GM18520 (cell line): ENCODE data around the gene SPRED3.
"Not testable (repeated sequence)": the region's sequence is repeated elsewhere in the genome, so short reads cannot be mapped to it uniquely, and the experiment has no call there.

ENCODE experiments used
- ATAC-seq: cut with Tn5 transposase; IDR thresholded peaks from one replicate; pipeline ENCODE4 v1.9.1; 2021; ENCODE audit not compliant: unreplicated experiment

SPRED3 gene, protein sequence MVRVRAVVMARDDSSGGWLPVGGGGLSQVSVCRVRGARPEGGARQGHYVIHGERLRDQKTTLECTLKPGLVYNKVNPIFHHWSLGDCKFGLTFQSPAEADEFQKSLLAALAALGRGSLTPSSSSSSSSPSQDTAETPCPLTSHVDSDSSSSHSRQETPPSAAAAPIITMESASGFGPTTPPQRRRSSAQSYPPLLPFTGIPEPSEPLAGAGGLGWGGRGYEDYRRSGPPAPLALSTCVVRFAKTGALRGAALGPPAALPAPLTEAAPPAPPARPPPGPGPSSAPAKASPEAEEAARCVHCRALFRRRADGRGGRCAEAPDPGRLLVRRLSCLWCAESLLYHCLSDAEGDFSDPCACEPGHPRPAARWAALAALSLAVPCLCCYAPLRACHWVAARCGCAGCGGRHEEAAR

DNA sequence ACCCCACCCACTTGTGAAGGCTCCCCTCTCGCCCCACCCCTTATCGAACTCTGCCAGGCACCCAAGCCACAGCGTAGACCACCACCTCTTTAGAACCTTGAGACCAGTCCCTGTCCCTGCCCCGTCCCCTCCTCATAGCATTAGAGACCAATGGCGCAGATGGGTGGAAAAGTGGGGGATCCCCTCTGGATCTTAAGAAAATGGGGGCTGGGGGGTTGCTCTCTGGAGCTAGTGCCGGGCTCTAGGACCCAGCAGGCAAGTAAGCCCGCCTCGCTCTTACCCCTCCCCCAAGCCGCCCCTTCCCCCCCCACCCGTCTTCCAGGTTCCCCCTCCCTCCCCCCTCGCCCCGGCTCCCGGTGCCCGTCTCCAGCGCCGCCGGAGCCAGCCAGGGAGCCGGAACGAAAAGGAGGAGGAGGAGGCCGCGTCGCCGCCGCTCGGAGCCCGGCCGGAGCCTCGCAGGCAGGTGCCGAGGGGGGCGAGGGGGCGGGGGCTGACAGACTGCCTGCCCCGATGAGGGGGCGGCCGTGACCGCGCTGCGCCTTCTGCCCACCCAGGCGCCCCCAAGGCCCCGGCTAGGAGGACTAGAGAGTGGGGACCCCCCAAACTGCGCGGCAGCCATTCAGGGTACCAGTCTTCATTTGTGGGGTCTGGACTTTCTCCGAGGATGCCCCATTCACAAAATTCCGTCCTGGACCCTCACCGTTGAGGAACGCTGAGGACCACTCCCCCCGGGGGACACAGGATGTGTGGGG is at the start of gene SPRED3:
Gene SPRED3 (plus strand): TSS at position 349 of the 752 bp plus-strand sequence. CDS start 1,606 bp downstream, outside the sequence.
- ATAC-seq: no peak

DNA sequence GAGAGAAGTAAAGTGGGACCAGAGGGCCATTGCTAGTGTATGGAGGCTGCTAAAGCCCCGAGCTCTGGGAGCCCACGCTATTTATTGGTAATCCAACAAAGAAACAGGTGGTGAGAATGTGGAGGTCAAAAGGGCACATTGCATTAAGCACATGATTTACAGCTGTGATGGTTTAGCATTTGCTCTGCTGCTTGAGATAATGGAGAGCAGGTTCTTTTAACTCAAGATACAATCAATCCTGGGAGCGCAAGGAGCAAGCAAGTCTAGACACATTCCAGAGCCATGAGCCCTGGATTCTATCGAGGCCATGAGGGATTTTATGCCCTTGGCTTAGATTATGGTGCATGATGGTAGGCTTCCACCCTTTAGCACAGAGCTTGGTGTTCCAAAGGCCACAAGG is 49.5 kb upstream of the SPRED3 start:
- not testable (repeated sequence) for ATAC-seq

DNA sequence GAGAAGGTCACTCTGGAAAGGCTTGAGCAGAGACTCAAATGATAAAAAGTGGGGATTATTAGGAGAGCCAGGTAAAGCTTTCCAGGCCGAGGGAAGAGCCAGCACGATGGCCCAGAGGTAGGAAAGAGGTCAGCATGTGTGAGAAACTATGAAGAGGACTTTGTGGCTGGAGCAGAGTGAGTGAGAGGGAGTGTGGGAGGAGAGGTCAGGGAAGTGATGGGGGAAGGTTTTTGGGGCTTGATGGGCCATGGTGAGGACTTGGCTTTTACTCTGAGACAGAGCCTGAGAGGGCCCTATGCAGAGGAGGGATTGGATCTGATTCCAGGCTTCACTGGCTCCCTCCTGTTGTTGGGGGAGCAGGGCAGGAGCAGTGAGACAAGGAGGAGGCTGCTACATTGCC is 47.6 kb upstream of the SPRED3 start:
- no peak for ATAC-seq

DNA sequence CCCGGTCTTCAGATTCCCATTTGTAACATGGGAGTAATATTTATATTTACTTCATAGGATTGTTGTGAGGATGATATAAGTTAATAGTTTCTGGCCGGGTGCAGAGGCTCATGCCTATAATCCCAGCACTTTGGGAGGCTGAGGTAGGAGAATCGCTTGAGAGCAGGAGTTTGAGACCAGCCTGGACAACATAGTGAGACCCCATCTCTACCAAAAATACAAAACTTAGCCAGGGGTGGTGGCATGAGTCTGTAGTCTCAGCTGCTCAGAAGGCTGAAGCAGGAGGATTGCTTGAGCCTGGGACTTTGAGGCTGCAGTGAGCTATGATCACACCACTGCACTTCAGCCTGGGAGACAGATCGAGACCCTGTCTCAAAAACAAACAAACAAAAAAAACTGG is 41.7 kb upstream of the SPRED3 start:
- no peak for ATAC-seq

DNA sequence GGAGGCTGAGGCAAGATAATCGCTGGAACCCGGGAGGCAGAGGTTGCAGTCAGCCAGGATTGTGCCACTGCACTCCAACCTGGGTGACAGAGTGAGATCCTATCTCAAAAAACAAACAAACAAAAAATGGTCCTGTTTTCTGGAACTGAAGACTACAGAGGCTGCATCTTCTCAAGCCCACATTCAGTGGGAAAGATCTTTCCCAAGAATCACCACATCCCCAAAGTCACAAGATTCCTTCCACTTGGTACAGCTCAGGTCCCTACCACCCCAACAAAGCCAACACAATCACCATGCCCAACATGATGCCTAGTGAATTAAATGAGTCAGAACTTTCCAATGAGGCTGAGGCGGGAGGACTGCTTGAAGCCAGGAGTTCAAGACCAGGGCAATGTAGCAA is 37.6 kb upstream of the SPRED3 start:
- no peak for ATAC-seq

DNA sequence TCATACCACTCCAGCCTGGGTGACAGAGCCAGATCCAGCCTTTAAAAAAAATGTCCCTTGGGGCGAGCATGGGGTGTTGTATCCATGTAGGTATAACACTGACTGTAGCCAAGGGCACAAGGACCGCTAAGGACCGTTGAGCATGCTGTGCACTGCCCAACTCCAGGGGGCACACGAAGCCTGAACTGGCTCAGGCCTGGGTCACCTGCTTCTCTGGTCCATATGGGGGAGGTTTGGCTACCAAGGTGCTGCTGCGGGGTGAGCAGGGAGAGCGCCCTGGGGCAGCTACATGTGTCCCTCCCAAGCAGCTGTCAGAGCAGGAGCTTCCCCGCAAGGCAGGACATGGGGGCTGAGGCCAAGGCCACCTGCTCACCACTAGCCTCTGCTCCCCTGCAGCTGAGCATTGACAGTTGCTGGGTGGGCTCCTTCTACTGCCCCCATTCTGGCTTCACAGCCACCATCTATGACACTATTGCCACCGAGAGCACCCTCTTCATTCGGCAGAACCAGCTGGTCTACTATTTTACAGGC is 36.6 kb upstream of the SPRED3 start:
- no peak for ATAC-seq

DNA sequence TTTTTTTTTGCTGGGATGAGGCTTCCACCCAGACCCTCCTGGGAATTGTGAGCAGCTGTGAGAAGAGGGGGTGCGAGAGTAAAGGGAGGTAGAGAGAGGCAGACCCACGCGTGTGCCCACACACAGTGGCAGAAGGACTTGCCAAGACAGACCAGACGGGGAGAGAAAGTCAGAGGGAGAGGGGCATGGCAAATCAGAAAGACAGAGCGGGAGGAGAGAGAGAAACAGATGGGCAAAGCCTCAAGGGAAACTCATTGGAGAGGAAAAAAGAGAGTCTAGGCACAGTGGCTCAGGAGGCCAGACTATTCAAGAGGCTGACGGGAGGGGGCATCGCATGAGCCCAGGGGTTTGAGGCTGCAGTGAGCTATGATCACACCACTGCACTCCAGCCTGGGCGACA is 35.9 kb upstream of the SPRED3 start:
- no peak for ATAC-seq

DNA sequence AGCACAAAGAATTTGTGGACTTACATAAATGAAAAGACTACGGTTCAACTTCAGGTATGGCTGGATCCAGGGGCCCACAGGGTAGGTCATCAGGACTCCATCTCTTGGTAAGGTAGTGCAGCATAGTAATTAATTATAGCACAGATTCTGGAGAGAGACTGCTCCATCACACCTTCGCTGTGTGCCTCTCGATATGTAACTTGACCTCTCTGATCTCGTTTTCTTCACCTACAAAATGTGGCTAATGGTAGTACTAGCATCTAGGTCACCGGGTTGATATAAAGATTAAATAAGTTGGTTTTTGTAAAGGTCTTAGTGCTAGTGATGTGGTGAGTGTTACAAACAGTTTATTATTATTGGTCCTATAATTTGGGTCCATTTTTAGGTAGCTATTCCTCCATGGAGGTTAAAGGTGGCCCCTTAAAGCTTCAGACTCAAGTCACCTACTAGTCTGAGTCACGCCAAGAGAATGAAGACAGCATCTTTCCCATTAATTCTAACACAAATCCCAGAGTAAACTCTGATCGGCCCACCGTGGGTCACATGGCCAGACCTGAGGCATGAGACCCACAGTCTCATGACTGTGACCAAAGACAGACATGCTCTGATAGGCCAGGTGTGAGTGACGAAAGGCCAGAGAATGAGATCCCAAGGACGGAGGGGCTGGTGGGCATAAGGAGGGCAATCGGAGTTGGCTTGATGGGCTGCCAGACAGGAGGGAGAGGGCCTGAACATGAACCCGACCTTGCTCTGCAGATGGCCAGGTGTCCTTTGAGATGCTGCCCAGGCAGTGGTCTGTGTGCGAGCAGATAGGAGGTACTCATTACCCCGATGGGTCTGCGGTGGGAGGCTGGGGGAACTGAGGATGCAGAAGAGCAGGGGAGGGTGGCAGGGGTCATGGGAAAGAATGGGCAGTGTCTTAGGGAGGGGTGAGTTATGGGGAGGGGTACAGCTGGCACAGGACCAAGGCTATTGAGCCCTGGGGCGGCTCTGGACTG is 32.5 kb upstream of the SPRED3 start:
- no peak for ATAC-seq

DNA sequence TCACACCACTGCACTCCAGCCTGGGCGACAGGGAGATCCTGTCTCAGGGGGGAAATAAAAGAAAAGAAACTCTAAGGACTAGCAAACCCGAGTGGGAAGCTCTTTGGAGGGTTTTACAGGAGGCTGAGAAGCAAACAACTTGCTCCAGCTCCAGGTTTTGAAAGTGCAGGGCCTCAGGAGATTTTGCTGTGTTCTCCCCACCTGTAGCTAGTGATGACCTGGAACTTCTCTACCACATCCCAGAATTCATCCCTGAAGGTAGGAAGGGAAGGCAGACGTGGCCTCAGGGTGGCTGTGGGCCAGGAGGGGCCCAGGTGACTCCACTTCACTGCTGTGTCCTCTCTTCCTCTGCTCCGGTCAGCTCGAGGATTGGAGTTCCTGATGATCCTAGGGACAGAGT is 30.4 kb upstream of the SPRED3 start:
- no peak for ATAC-seq

DNA sequence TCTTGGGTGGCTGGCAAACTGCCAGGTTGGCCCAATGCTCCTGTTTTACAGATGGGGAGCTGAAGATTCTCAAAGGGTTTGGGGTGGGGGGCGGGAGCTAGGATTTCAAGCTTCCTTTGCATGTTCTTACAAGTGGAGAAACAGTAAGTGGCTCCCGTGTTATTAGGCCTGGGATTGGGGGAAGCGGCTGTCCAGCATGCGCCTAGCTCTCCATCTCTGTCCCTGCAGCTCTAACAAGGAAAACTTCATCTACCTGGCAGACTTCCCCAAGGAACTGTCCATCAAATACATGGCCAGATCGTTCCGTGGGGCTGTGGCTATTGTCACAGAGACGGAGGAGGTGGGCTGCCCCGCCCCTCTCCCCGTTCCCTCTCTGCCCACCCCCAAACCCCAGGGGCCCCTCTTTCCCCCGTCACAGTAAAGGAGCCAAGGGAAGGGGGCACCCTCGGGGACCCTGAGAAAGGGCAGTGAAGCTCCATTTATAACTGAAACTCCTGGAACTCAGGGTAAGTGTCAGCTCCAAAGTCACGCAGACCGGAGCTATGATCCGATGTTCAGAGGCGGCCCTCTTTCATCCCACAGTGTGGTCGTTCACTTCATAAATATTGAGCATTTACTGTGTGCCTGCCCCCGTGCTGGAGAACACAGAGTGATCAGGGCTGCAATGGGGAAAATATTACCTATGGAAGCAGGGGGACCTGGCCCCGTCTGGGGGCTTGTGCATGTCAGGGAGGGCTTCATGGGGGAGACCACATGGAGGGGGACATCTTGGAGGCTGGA is 29.1 kb upstream of the SPRED3 start:
- no peak for ATAC-seq

DNA sequence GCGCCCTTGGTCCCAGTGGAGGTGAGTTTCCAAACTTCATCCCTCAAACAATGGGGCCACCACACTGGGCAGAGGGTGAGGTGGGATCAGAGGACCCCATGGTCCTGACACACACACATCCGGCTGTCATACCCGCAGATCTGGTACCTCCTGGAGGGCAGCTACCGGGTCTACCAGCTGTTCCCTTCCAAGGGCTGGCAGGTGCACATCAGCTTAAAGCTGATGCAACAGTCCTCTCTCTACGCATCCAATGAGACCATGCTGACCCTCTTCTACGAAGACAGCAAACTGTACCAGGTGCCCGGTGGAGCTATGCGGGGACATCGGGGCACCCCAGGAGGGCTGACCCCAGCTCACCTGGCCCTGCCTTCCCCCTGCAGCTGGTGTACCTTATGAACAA is 28.1 kb upstream of the SPRED3 start:
- ATAC-seq: no peak

DNA sequence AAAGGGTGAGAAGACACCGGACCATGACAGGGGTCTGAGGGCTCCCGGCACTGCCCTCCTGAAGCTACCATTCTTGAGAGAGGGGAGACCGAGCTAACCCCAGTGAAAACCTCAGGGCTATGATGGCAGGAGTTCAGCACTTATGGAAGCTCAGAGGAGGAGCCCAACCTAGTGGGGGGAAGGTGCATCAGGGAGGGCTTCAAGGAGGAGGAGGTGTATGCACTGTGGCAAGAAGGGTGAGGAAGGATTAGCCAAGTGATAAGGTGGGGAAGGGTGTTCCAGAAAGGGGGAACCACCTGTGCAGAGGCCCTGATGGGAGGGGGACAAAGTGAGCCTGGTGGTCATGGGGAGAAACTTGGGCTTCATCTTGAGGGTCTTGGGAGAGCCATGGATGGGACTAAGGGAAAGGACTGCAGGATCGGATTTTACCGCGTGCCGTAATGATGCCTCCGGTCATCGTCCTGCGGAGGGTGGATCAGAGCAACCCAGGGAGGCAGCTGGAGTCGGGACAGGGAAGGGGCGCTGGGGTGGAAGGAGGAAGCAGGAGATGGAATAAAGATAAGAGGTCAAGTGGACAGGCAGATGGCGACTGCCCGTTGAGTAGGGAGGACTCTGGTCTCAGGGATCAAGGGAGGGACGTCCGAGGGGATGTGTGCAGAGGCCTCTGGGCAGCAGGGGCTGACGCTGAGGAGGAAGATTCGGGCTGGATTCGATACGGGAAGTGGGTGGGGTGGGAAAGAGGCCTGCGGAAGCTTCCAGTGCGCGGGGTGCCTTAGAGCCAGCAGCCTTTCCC is 27.5 kb upstream of the SPRED3 start:
- ATAC-seq: no peak

DNA sequence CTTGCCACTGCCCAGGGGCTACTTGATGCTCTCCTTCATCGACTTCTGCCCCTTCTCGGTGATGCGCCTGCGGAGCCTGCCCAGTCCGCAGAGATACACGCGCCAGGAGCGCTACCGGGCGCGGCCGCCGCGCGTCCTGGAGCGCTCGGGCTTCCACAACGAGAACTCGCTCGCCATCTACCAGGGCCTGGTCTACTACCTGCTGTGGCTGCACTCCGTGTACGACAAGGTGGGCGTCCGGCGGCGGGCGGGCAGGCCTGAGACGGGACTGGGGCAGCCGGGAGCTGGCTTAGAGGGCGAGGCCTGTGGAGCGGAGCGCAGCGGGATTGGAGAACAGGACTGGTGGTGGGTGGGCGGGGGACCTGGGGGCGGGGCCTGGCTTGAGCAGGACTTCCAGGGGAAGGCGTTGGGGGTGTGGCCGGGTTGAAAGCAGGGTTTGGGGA is 26.8 kb upstream of the SPRED3 start:
- ATAC-seq: no peak

DNA sequence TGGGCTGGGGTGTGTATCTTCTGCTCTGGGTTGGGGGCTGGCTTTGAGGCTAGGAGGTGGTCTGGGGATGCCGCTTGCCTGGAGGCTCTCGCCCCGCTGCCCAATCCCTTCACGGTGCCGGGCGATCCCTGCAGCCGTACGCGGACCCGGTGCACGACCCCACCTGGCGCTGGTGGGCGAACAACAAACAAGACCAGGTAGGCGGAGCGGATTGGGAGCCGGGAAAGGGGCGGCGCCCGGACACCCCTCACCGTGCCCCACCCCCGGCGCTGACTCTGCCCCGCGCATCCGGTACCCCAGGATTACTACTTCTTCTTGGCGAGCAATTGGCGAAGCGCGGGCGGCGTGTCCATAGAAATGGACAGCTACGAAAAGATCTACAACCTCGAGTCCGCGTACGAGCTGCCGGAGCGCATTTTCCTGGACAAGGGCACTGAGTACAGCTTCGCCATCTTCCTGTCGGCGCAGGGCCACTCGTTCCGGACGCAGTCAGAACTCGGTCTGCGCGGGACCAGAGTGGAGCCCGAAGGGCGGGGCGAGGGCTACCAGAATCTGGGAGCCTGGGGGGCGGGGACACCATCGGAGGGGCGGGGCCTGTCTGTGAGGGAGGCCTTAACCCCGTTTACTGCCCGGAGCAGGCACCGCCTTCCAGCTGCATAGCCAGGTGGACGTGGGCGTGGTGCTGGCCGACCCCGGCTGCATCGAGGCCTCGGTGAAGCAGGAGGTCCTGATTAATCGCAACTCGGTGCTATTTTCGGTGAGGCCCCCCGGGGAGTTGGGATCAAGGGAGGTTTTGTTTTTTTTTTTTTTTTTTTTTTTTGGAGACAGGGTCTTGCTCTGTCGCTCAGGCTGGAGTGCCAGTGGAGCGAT is 26.2 kb upstream of the SPRED3 start:
- no peak for ATAC-seq

DNA sequence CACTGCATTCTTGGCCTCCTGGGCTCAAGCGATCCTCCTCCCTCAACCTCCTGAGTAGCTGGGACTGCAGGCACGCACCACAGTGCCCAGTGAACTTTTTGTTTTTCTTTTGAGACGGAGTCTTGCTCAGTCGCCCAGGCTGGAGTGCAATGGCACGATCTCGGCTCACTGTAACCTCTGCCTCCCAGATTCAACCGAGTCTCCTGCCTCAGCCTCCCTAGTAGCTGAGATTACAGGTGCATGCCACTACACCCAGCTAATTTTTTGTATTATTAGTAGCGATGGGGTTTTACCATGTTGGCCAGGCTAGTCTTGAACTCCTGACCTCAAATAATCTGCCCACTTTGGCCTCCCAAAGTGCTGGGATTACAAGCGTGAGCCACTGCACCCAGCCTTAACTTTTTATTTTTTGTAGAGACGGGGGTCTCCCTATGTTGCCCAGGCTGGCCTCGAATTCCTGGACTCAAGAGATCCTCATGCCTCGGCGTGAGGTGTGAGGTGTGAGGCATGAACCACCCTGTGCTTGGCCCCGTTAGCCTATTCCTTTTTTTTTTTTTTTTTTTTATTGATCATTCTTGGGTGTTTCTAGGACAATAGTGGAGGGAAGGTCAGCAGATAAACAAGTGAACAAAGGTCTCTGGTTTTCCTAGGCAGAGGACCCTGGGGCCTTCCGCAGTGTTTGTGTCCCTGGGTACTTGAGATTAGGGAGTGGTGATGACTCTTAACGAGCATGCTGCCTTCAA is 25.4 kb upstream of the SPRED3 start:
- ATAC-seq: not testable (repeated sequence)

DNA sequence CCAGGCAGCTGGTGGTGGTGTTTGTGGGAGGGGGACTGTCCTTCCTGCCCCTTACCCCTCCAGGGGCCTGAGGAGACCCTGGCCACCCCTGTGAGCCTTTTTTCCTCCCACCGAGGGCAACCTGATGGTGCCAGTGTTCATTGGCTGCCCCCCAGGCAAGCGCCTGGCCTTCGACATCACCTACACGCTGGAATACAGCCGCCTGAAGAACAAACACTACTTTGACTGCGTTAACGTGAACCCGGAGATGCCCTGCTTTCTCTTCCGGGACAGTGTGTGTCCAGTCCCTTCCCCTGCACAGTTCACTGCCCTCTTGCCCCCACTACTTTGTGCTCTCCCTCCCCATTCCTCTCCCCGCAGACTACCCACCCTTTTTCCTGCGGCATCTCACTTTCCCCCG is 21.5 kb upstream of the SPRED3 start:
- no peak for ATAC-seq

DNA sequence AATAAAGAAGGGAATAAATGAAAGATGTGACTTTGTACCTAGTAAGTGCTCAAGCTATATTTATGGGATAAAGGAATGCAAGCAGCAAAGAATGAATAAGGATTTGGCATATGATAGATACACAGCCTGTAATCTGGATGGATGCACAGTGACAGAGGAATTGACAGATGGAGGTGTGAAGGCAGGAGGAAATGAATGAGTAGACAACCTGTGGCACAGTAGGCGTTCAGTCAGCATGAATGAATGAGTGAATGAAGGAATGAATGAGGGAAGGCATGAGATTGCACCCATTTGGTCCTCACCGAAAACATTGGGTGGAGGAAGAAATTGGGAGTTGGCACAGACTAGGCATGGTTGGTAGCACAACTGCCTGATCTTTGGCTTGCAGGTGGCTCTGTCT is 18.9 kb upstream of the SPRED3 start:
- ATAC-seq: no peak

DNA sequence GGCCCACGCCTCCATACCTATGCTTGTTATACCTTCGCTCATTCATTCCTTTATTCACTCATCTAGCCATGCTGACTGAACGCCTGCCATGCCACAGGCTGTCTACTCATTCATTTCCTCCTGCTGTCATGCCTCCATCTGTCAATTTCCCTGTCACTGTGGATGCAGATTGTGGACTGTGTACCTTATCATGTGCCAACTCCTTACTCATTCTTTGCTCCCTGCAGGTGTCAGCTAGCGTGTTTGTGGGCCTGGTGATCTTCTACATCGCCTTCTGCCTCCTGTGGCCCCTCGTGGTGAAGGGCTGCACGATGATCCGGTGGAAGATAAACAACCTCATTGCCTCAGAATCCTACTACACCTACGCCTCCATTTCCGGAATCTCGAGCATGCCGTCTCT is 18.2 kb upstream of the SPRED3 start:
- ATAC-seq: no peak
